ENCODE results near the gene ZNF827. TPM values are rescaled to one million over a fixed set of nuclear protein-coding genes. Genes with fewer than 3 reads are reported as not detected.

ZNF827 gene
- total and polyA plus RNA-seq, 10 donors: 3.3 to 31.6 (median 16.1) TPM

GRCh38 chr4:145804116-145804515, 134.5 kb downstream of the ZNF827 start:
- H3K27ac ChIP-seq: no peak overlapping the region
- no peak for DNase-seq
- intact Hi-C loops (cut with DNase I; ENCODE audit: low total_unique reads): no loop called here

GRCh38 chr4:145799223-145799622, 139.4 kb downstream of the ZNF827 start:
- WGBS, 5 donors: 58 to 94% (median 75%) methylated on average over 2 of the region's 2 CpGs
- peaks cover 0 to 10% (median 0%) of the 10 kb centered on the region in 6 donors for H3K36me3 ChIP-seq
- H3K27me3 ChIP-seq (replicated peaks in 1 of 7): no peaks in the 10 kb centered on the region
- no peak for DNase-seq
- H3K9me3 ChIP-seq: no peaks in the 10 kb centered on the region
- H3K4me1 ChIP-seq: peaks cover 0 to 8% (median 0%) of the 10 kb centered on the region in 6 donors
- H3K4me3 ChIP-seq: no peak overlapping the region
- TF ChIP-seq CTCF (IDR thresholded peaks at IDR 0.05 in 8 of 11, conservative IDR thresholded peaks at IDR 0.05 in 3 of 11): no peak
- TF ChIP-seq POLR2AphosphoS5 (IDR thresholded peaks at IDR 0.05): no peak
- TF ChIP-seq POLR2A (IDR thresholded peaks at IDR 0.05): no peak
- no peak overlapping the region for H3K27ac ChIP-seq
- intact Hi-C loops (cut with DNase I; ENCODE audit: low total_unique reads): no loop called here

More at GRCh38 chr4:145804116-145804515, 134.5 kb downstream of the ZNF827 start:
- no peak for TF ChIP-seq POLR2AphosphoS5 (IDR thresholded peaks at IDR 0.05)
- no peak for TF ChIP-seq POLR2A (IDR thresholded peaks at IDR 0.05)
- TF ChIP-seq CTCF (IDR thresholded peaks at IDR 0.05 in 8 of 11, conservative IDR thresholded peaks at IDR 0.05 in 3 of 11): no peak
- H3K27me3 ChIP-seq (replicated peaks in 1 of 7): no peaks in the 10 kb centered on the region
- H3K9me3 ChIP-seq: peaks cover 0 to 3% (median under 1%) of the 10 kb centered on the region in 8 donors
- H3K4me3 ChIP-seq: no peak overlapping the region
- H3K4me1 ChIP-seq: peaks cover 0 to 9% (median 6%) of the 10 kb centered on the region in 6 donors
- no peaks in the 10 kb centered on the region for H3K36me3 ChIP-seq
- WGBS, 5 donors: 58 to 80% (median 69%) methylated on average over 2 of the region's 2 CpGs

- H3K4me1 ChIP-seq: peaks cover 0 to 8% (median 0%) of the 10 kb centered on the region in 6 donors
- TF ChIP-seq CTCF (IDR thresholded peaks at IDR 0.05 in 8 of 11, conservative IDR thresholded peaks at IDR 0.05 in 3 of 11) (no peak), POLR2A (IDR thresholded peaks at IDR 0.05) (no peak), POLR2AphosphoS5 (IDR thresholded peaks at IDR 0.05) (no peak)
- H3K4me3 ChIP-seq: no peak overlapping the region
- intact Hi-C loops (cut with DNase I; ENCODE audit: low total_unique reads): no loop called here
- no peak overlapping the region for H3K27ac ChIP-seq
- peaks cover 0 to 10% (median 0%) of the 10 kb centered on the region in 6 donors for H3K36me3 ChIP-seq
- no peaks in the 10 kb centered on the region for H3K27me3 ChIP-seq (replicated peaks in 1 of 7)
- H3K9me3 ChIP-seq: no peaks in the 10 kb centered on the region
- DNase-seq: no peak
These were observed 141.3 kb downstream of the ZNF827 start for GRCh38 chr4:145797278-145797677.

GRCh38 chr4:145796346-145796745, 142.3 kb downstream of the ZNF827 start:
- Histone ChIP-seq H3K27ac (no peak overlapping the region), H3K36me3 (peaks cover 0 to 10% (median 0%) of the 10 kb centered on the region in 6 donors), H3K27me3 (replicated peaks in 1 of 7) (no peaks in the 10 kb centered on the region), H3K9me3 (no peaks in the 10 kb centered on the region), H3K4me1 (peaks cover 0 to 8% (median 0%) of the 10 kb centered on the region in 6 donors), H3K4me3 (no peak overlapping the region)
- WGBS, 5 donors: 57 to 74% (median 67%) methylated on average over 4 of the region's 4 CpGs
- no peak for DNase-seq
- TF ChIP-seq POLR2AphosphoS5 (IDR thresholded peaks at IDR 0.05): no peak
- TF ChIP-seq CTCF (IDR thresholded peaks at IDR 0.05 in 8 of 11, conservative IDR thresholded peaks at IDR 0.05 in 3 of 11): no peak
- TF ChIP-seq POLR2A (IDR thresholded peaks at IDR 0.05): no peak
- intact Hi-C loops (cut with DNase I; ENCODE audit: low total_unique reads): no loop called here

Data from spleen (tissue), 11 donors.